HG03565 (cell line): ENCODE results near the gene NAPA.

Source experiments
- ATAC-seq: cut with Tn5 transposase; IDR thresholded peaks from one replicate; pipeline ENCODE4 v1.9.1; 2021; ENCODE audit warnings: mild to moderate bottlenecking, moderate library complexity; ENCODE audit not compliant: unreplicated experiment

NAPA gene

DNA sequence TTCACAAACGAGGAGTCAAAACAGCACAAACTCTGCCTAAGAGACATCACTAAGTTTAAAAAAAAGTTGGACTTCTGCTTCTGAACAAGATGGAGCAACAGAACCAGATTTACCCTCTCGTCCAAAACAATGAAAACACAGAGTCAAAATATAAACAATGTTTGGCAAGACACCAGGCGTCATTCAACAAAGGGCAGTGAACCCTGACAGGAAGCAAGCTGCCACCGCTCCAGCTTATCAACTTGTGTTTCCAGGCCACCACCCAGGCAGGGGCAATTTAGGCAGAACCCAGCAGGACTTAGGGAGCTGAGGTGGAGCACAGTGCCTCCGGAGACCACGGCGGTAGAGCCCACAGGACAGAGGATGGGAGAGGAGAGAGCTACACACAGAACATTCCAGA lies 8.6 kb upstream of the NAPA start:
- ATAC-seq: no peak

DNA sequence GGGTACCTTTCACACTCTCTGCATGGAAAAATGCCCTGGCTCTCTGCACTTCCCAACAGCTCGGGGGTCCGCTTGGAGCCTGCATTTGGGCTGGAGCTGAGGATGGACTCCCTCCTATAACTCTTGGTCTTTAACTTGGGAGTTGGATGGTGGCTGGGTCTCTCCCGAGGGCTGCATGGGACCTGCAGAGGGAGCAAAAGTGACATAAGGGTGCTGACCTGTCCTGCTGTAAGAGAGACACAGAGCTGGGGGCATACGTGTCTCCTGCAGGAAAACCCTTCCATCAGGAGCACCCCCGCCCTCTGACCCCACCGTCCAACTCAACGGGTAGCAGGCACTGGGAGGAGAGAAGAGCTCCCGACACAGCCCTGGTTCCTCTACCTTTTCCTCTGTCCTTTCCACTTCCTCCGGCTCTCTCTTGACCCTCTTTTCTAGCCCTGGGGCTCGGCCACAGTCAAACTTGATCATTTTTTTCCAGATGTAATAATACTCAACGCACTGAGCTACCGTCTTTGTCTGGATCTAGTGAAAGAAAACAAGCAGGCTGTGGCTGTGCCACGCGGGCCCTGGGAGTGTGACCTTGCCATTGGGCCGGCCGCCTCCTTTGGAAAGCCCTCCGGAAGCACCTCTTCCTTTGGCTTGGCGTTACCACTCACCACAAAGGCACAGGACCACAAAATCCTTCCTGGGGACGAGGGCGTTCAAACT lies 6.8 kb upstream of the NAPA start:
- no peak for ATAC-seq

DNA sequence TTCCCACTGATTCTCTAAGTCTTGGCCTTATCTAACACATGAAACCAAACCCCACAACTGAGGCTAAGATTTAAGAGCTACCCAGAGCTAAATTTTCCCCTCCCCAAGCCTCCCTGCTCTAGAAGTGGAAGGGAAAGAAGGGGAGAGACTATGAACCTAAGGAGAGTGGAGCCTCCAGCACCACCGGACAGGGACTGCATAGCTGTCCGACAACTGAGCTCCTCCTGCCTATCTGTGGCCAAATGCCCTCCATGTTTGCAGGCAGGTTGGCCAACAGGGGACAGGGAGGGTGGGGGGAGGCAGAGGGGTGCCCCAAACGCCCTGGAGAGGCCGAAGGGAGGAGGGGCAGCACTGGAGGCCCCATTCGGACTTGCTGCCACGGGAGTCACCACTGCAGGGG lies 6.0 kb upstream of the NAPA start:
- ATAC-seq: no peak

DNA sequence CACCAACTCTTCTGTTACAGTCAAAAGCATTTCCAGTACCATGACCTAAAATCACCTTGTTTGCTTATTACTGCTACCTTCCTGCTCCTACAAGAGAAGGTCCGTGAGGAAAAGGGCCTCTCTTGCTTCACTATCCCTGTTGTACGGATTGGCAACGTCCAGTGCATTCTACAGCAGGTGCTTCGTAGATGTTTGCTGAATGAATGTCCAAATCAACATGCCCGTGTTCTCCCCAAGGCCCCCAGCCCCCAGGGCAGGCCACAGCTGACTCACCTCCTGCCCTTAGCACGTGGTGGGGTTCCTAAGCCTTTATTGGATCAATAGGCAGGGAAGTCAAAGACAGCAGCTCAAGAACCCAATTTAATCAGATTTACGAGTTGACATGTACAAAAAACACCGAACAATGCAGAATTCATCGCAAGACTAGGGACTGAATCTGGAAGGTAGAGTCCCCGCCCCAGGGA lies 5.5 kb upstream of the NAPA start:
- no peak for ATAC-seq

DNA sequence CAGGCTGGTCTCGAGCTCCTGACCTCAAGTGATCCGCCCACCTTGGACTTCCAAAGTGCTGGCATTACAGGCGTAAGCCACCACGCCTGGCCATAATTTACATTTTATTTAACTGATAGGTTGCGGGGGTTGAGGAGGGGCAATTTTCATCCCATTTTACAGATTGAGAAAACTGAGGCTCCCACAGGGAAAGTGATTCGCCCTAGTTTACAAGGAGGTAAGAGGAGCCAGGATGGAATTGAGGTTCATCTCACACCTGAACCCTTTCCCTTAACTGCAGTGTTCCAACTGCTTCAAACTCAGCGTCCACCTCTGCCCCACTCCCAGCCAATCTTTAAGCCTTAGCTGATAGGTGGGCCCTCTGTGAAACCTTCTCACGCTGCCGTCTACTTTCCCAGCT lies 4.0 kb upstream of the NAPA start:
- ATAC-seq: no peak

DNA sequence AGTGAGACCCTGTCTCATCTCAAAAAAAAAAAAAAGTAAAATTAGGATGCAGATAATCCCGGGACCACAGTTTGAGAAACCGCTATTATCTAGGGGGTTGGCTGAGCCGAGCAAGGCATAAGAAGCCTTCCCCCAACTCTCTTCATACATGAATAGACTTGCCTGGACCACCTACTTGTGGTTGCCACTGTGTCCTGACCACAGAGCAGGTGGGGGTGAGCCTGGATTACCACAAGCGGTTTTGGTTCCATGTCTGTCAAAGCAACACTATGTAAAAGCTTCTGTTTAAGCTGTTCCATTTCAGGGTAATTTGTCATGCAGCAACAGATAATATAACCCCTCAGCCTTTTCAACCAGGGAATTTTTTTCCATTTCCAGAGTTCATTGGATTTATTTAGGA lies 3.3 kb upstream of the NAPA start:
- ATAC-seq: no peak

DNA sequence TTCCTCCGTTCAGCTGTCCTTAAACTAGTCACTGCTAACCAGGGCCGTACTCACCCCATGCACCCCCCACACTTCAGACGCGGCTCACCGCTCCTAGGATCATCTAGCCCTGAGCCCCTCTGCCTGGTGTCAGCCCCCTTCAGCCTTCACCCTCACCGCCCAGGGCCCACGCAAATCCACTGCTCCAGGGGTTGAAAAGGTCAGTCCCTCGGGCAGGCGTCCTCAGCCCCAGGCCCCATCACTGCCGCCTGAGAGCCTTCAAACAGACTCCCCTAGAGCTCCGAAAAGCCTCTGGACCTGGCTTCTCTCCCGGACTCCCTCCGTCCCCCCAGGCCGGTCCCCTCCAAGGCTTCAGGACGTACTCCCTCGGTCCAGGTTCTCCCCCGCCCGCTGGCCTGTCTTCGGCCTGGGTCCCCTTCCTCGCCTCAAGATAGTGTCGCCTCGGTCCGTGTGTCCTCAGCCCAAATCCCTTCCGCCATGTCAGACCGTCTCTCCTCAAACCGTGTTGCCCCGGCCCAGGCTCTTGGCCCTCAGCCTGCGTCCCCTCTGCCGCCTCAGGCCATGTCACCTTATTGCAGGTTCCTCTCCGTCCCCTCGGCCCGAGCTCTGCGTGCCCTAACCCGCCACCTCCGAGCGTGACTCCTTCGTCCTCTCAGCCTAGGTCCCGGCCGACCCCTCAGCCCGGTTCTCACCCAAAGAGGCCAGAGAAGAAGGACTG lies 553 bp downstream of the NAPA start:
- no peak for ATAC-seq

DNA sequence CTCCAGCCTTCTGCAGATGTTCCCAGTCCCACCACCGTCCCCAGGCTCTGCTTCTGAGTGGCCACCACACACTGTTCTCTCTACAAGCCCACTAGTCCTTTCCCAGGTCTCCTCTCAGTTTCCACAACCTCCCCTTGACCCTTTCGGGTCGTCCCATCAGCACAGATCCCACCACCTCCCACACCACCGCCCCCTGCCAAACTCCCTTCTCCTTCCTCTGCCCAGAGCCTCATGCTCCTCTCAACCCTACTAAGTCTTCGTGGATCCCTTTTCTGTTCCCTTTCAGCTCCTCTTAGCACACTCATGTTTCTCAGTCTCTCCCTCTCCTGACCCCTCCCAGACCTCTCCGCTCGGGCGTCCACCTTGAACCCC lies 1.9 kb downstream of the NAPA start:
- no peak for ATAC-seq

DNA sequence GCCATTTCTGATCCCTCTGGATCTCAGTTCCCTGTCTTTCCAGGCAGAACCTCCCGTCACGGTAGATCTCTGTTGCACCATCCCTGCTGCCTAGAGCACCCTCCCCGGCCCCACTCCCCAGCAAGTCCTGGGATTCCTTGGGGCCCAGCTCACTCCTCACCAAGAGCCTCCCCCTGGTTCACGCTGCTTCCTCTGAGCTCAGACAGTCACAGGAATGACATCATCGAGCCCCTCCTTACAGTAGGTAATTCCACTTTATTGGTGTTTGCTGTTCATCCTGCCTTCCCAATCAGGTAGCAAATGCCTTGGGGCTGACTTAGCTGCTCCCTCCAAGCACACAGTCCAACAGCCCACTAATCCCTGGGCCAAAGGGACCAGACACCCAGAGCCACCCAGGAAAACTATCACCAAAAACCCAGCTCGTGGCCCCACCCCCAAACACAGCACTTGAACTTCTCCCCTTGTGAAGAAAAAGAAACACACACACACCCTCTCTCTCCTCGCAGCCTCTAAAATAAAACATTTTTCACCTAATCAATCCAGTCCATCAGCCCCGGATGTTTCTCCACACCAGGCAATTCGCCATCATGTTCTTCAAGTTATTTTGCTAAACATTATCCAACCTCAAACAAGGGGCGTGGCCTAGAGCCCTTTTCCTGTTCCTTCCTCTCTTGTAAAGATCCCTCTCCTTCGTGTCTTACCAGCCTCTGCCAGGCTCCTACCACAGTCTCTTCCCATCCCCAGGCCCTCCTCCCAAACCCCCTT lies 2.5 kb downstream of the NAPA start:
- no peak for ATAC-seq

DNA sequence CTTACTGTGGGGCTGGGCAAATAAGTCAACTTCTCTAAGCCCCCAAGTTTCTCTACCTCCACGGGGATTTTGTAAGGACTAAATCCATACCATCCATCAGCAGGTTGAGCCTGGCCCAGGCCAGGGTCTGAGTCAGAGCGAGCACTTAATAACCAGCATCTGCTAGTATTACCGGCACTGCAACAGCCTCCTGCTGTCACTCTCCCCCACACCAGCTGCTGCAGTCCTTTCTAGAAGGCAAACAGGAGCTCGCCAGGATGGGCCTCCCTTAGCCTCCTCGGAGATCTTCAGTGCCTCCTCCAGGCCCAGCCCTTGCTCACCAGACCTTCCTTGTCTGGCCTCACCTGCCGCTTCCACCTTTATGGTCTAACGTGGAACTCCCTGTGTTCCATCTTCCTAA lies 3.2 kb downstream of the NAPA start:
- ATAC-seq: no peak

DNA sequence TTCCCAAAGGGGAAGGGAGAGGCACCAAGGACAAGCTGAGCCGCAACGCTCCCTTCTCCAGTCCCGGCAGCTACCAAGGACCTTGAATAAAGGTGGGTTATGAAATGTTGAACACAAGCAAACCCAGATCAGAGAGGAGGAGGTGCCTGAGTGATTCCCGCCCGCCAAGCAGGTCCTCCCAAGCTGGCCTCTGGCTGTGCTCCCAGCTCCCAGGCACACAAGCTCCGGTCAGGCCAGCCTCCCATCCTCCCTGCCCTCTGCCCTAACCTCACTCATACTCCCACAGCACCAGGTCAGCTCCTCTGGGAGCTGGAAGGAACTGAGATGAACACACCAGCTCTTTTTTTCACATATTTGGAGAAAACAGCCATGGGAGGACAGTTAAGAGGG lies 3.7 kb downstream of the NAPA start:
- no peak for ATAC-seq

DNA sequence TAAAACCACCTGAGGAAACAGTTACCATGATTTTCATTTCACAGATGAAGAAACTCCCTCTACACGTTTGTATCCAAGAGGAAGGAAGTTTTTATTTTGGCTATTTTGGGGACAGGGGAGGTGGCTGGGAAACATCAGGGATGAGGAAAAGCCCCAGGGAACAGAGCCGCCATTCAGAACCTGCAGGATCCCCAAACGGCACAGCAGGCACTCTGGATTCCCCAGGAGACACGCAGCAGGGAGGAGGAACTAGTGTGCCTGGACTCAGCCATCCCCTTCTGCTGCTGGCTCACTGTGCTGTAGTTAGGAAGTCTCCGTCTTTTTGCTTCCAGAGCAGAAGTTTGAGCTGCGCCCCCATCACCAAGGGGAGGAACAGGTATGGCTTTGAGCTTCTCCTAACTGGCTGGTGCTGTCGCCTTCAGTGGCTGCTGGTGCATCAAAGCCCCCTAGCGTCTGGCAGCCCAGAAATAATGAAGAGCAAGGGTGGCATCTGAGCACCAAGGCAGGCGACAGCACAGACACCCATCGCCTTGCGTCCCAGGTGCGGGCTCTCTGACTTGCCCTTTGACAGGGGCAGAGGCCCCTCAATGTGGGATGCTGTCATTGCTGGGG lies 4.2 kb downstream of the NAPA start:
- no peak for ATAC-seq

DNA sequence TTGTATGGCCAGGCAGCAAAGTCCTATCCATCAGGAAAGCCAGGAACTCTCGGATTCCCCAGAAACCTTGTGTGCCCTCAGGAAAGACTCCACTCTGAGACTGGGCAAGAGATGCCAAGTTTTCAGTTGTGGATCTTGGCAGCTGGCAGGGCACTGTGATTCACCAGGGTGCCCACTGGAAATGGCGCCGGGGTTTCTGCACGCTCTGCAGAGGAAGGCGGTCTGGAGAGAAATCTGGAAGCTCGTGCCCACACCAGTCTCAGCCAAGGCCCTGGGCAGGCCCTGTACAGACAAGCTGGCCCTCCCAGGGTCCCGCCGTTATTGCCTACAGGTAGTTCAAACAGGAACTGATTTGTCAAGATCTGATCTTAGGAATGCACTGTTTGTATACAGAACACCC lies 4.9 kb downstream of the NAPA start:
- ATAC-seq: no peak

DNA sequence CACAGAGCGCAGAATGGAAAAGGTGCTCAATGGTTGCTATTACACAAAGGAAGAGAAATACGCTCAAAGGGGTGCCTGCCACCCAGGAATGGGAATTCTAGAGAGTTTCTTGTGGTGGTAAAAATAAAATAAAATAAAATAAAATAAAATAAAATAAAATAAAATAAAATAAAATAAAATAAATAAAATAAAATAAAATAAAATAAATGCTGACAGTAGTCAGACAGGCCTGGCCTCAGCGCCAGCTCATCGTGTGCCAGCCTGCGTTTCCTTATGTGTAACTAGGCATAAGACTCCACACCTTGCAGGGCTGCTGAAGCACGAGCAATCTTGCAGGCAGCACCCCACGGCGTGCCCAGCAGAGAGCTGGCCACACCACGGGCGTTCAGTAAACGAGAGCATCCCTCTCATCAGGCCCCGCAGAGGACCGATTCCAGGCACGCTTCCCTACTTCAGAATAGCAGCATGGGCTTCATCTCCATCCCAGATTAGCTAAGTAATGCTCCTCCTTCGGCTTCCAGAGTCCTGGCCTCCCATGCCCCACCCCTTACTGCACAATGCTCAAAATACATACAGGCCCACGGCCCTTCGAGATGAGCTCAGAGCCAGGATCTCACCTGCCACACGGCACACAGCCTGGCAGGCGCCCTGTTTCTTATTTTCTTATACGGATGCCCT lies 5.6 kb downstream of the NAPA start:
- no peak for ATAC-seq

DNA sequence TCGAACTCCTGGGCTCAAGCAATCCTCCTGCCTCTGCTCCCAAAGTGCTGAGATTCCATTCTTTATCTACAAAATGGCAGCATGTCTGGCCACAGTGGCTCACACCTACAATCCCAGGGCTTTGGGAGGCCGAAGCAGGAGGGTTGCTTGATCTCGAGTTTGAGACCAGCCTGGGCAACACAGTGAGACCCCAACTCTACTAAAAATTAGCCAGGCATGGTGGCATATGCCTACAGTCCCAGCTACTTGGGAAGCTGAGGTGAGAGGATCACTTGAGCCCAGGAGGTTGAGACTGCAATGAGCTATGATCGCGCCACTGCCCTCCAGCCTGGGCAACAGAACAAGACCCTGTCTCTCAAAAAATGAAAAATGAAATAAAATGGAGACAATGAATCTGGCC lies 6.1 kb downstream of the NAPA start:
- ATAC-seq: no peak

DNA sequence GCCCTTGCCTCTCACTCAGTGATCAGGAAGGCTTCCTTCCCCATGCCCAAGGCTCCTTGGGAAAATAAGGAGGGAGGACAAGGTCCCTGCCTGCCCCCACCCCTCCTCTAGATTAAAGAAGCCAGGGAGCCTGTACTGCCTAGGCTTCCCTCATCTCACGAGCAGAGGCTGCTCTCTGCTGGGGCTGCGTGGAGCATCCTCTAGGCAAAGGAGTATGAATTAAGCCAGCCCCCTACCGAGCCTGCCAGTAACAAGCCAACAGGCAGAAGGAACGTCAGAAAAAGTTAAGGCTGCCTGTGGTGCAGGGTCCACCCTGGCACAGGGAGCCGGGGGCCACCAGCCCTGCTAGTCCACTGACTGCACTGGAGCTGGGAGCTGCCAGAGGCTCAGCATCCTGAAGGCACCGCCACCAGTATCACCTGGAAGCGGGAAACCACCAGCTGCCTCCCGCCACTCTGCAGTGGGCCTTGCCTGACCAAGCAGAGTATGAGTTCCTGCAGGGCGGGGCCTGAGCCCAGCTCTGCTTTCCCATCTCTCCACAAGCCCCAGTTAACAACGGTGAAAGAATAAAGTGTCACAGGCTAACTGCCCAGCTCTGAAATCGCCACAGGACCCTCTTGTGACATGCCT lies 6.8 kb downstream of the NAPA start:
- no peak for ATAC-seq

DNA sequence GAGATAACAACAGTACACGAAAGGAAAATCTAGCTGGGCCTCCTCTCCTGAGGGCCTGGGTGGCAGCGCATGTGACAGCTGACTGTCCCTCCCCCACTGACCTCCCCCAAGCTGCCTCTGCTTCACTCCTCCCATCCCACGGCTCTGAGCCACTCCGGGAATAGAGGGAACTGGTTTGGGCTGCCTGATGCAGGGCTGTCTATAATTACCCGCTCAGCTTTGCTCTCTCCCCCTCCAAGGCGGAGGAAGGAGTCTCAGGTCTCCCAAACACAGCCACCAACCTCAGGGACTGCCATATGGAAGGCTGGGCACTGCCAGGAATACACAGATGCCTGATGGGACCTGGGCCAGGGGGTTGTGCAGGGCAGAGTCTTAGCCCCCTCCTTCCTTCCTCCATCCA lies 7.9 kb downstream of the NAPA start:
- no peak for ATAC-seq

DNA sequence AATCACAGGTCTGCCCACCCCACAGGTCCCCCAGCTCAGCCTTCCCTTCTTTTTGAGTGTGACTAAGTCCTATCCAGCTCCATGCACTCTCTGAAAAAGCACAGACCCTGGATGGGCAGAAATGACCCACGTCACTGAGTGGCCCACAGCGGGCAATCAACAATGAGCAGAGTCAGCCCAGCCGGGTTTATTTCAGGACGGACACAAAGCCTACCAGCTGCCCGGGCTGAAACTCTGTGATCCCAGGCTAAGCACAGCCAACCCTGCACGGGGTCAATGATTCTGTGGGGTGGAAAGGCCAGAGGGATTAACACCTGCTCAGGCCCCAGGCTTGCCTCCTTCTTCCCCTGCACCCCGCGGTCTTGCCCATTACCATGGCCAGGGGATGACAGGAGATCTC lies 8.4 kb downstream of the NAPA start:
- no peak for ATAC-seq

DNA sequence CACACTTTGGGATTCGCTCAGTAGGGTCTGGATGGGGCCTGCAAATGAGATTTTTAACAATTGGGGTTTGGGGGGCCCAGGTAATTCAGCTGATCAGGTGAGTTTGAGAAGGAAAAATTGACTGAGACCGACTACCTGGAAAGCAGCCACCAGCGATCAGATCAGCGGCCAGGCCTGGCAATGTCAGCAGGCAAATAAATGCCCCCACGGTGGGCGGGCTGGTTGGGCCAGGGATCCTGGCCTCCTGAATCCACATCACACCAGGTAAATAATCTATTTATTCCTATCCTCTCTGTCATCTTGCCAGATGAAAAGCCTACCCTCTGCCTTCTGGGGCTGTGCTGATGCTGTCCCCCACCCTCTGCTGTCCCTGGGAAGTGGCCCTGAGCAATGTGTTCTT lies 9.4 kb downstream of the NAPA start:
- ATAC-seq: no peak

DNA sequence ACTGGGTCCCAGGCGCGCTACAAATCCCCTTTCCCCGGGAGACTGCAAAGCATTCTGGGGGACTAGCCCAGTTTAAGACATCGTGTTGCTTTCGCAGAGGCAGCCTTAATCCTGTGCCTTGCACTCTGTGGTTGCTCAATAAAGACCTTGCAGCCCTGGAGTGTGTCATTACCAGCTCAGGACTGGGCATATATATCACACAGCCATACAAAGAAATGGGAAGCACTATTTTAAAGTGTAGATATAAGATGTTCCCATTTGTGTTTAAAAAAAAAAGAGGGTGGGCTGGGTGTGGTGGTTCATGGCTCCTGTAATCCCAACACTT lies 11.1 kb downstream of the NAPA start:
- ATAC-seq: no peak
